Measurements from ENCODE around the gene ARHGAP42.
"Not testable (repeated sequence)": the region's sequence is repeated elsewhere in the genome, so short reads cannot be mapped to it uniquely, and the experiment has no call there.

Gene ARHGAP42

GRCh38 chr11:100731471-100731870 lies 44.4 kb downstream of the ARHGAP42 start:
- DNase-seq, result no peak

- DNase-seq, result no peak
These were observed 45.9 kb downstream of the ARHGAP42 start for GRCh38 chr11:100732949-100733348.

GRCh38 chr11:100734743-100735527 lies 47.8 kb downstream of the ARHGAP42 start:
- DNase-seq, result no peak

GRCh38 chr11:100735949-100736675 lies 49.0 kb downstream of the ARHGAP42 start:
- no peak for DNase-seq

GRCh38 chr11:100738701-100739270 lies 51.7 kb downstream of the ARHGAP42 start:
- DNase-seq, result no peak

GRCh38 chr11:100739666-100740065 lies 52.6 kb downstream of the ARHGAP42 start:
- no peak for DNase-seq

GRCh38 chr11:100740440-100740839 lies 53.4 kb downstream of the ARHGAP42 start:
- DNase-seq, result no peak

- DNase-seq, result no peak
These were observed 55.0 kb downstream of the ARHGAP42 start for GRCh38 chr11:100741866-100742625.

GRCh38 chr11:100746448-100746847 lies 59.4 kb downstream of the ARHGAP42 start:
- no peak for DNase-seq

GRCh38 chr11:100748153-100748552 lies 61.1 kb downstream of the ARHGAP42 start:
- DNase-seq, result no peak

GRCh38 chr11:100749887-100750565 lies 62.9 kb downstream of the ARHGAP42 start:
- not testable (repeated sequence) for DNase-seq

- DNase-seq, result not testable (repeated sequence)
These were observed 63.4 kb downstream of the ARHGAP42 start for GRCh38 chr11:100750566-100750891.

- DNase-seq, result no peak
These were observed 65.5 kb downstream of the ARHGAP42 start for GRCh38 chr11:100752371-100753171.

GRCh38 chr11:100753172-100753543 lies 66.1 kb downstream of the ARHGAP42 start:
- no peak for DNase-seq

- DNase-seq, result no peak
These were observed 66.5 kb downstream of the ARHGAP42 start for GRCh38 chr11:100753571-100753970.

GRCh38 chr11:100756559-100756958 lies 69.5 kb downstream of the ARHGAP42 start:
- DNase-seq, result no peak

- DNase-seq, result no peak
These were observed 70.6 kb downstream of the ARHGAP42 start for GRCh38 chr11:100757646-100758045.

GRCh38 chr11:100759106-100759505 lies 72.0 kb downstream of the ARHGAP42 start:
- DNase-seq, result no peak

GRCh38 chr11:100759856-100760255 lies 72.8 kb downstream of the ARHGAP42 start:
- DNase-seq, result no peak

- DNase-seq, result no peak
These were observed 73.7 kb downstream of the ARHGAP42 start for GRCh38 chr11:100760744-100761143.

- DNase-seq, result no peak
These were observed 74.8 kb downstream of the ARHGAP42 start for GRCh38 chr11:100761841-100762240.

- DNase-seq, result no peak
These were observed 79.7 kb downstream of the ARHGAP42 start for GRCh38 chr11:100766764-100767163.

Data from activated effector memory CD4-positive, alpha-beta T cell treated with anti-CD3 and anti-CD28 coated beads, Interleukin-2, amount 50 U/mL, for 16 hours (primary cell).